GM20431 (cell line): ENCODE data around the gene OPN4.

Source experiments
- in situ Hi-C: fragments of 300-500 bp; cut with MseI, MboI; formaldehyde crosslinking; loops from one replicate; pipeline ENCODE4 v1.15.0; 2020; ENCODE audit warnings: low sequenced_read_pairs; ENCODE audit not compliant: unreplicated experiment

OPN4 gene

DNA sequence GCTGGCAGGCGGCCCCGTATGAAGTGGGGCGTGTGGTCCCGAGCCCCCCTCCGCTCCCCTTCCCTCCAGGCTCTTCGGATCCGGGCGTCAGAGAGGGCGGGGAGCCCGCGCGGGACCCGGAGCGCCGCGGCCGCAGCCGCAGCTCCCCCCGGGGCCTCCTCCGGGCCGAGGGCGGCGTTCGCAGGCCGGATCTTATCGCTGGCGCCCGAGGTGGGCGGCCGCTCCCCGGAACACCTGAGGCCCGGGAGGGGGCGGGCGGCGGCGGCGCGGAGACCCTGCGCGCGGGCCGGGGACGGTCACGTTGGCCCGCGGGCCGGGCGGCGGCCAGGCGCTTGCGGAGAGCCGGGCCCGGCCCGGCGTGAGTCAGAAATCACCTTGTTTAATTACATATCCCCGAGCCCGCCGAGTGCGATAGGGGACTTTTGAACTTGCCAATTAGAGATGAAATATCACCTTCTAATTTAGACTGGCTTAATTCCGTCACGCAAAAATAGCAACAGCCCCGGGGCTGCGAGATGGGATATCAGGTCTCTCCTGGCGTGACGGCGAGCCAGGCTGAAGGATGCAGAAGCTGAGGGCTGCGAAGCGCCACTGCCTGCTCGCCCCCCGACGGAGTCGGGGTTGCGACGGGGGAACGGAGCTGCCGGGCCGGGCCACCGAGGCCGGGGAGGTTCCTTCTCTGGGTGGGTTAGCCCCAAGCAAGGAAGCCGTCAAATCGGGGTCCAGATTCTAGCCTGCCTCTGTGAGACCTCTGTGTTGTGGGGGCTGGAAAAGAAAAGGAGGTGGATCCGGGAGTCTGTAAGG is 57.4 kb downstream of the OPN4 start:
- in situ Hi-C loops: no loop called here

DNA sequence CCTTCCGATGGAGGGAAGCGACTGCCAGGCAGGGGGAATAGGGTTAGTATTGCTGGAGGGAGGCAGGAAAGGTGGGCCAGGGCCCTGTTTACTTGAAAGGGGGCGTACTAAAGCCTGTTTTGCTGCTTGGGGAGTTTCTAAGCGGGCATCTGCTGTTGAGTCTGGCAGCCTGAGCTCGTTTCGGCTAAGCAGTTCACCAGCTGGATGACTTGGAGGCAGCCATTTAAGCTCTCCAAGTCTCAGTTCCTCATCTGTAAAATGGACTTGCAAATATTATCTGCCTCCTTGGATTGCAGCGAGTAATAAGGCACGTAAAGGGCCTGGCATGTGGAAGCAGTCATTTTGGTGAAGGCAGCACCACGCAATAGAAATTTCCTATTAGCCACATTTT is 58.0 kb downstream of the OPN4 start:
- in situ Hi-C loops: no loop called here

DNA sequence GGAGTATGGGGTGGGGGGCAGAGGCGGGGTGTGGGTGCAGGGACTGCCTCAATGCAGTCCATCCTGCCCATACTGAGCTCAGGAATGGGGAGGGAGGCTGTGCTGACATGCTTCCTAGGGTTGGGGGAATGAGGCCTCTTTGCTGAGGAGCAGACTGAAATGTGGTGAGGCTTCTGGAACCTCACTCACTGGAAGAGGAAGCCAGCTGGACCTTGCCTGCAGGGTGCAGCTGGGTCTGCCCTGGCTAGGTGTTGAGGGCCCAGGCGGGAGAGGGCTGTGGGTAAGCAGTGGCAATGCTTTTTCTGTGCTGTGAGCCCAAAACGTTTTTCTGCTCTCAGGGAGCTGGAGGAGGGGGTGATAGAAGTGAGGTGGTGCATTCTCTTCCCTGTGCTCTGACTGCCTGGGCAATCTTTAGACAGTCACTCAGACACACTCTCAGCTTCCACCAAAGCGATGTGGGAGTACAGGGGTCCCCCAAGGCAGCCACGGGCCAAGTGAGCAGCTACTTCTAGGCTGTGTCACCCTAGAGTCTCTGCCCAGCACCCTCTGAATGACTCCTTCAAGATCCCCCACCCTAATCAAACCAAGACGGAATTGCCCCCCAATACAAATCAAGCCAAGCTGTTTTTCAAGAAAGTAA is 60.9 kb downstream of the OPN4 start:
- in situ Hi-C loops: no loop called here

DNA sequence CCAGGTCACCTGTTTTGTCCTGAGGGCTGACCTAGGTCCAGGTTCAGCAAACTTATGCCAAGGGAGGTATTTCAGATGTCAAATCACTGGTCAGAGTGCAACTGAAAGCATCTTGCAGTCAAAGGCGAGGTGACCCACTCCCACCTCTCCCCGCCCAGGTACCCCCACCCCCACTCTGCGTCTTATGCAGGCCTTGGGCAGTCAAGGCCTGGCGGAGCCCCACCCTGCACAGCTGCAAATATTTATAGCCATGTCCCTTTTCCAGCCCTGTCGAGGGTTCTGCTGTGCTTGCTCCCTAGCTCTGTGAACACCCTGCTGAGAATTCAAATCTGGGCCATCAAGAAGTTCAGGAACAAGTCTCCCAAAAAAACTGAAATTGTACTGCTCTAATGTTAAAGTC is 61.5 kb downstream of the OPN4 start:
- in situ Hi-C loops: no loop called here
